ENCODE data around the gene GCK.

DNA sequence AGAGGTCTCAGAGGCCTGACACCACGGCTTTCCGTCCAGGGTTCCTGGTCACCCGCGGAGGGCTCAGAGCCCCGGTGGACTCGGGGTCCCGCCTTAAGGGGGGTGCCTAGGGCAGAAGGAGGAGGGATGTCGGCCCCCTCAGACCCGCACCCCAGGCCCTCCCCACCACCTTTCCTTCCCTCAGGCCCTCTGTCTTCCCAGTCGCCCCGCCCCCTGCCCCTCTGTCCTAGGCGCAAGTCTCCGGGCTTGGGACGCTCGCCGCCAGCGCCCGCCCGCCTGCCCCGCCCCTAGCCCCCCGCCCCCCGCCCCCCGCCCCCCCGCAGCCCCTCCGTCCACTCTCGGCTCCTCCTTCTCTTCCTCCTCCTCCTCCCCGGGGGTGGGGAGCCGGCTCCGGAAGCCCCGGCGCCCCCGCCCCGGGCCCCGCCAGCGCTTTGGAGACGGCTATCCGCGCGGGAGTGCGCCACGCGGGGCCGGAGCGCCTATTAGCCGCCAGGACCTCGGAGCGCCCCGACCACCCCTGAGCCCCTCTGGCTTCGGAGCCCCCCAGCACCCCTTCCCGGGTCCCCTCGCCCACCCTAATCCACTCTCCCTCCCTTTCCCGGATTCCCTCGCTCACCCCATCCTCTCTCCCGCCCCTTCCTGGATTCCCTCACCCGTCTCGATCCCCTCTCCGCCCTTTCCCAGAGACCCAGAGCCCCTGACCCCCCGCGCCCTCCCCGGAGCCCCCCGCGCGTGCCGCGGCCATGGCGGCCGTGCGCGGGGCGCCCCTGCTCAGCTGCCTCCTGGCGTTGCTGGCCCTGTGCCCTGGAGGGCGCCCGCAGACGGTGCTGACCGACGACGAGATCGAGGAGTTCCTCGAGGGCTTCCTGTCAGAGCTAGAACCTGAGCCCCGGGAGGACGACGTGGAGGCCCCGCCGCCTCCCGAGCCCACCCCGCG, 85.0 kb downstream of the GCK start, which contains the start of gene AEBP1:
- TF ChIP-seq, protein P1, sequence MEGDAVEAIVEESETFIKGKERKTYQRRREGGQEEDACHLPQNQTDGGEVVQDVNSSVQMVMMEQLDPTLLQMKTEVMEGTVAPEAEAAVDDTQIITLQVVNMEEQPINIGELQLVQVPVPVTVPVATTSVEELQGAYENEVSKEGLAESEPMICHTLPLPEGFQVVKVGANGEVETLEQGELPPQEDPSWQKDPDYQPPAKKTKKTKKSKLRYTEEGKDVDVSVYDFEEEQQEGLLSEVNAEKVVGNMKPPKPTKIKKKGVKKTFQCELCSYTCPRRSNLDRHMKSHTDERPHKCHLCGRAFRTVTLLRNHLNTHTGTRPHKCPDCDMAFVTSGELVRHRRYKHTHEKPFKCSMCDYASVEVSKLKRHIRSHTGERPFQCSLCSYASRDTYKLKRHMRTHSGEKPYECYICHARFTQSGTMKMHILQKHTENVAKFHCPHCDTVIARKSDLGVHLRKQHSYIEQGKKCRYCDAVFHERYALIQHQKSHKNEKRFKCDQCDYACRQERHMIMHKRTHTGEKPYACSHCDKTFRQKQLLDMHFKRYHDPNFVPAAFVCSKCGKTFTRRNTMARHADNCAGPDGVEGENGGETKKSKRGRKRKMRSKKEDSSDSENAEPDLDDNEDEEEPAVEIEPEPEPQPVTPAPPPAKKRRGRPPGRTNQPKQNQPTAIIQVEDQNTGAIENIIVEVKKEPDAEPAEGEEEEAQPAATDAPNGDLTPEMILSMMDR (IDR thresholded peaks at IDR 0.05), result no peak
- no peak for TF ChIP-seq POLR2A (IDR thresholded peaks at IDR 0.05)
